Measurements from ENCODE around the gene GNG10. TPM values are rescaled to one million over a fixed set of nuclear protein-coding genes. Genes with fewer than 3 reads are reported as not detected.
A peak's percentile ranks its signal among the peaks of the same experiment; 100 is the strongest.

The GNG10 gene
- total and polyA plus RNA-seq, 9 of the 15 experiments (the other 6 are each of a cell fraction or from before 2014, with no cell fraction given), result 13.1 to 37.8 (median 28.4) TPM

GRCh38 chr9:111631214-111631971, 30.0 kb upstream of the GNG10 start, which contains the start of gene DNAJC25 (continued):
- TF ChIP-seq SMC3 (conservative IDR thresholded peaks at IDR 0.05; ENCODE audit: insufficient read depth, low read depth, low read length) (no peak), NCOA4 (IDR thresholded peaks at IDR 0.05; ENCODE audit: partially characterized antibody) (no peak), OTX1 (CRISPR knock-in tag; IDR thresholded peaks at IDR 0.05) (no peak), GABPB2 (CRISPR knock-in tag; conservative IDR thresholded peaks at IDR 0.05) (no peak), PHF20 (IDR thresholded peaks at IDR 0.05; ENCODE audit: partially characterized antibody) (peak; percentile 11), ZNF75A (CRISPR knock-in tag; IDR thresholded peaks at IDR 0.05) (no peak), ZNF140 (CRISPR knock-in tag; IDR thresholded peaks at IDR 0.05) (no peak), MEF2A (IDR thresholded peaks at IDR 0.05; ENCODE audit: control insufficient read depth, low read depth, low read length) (no peak), ZNF124 (CRISPR knock-in tag; IDR thresholded peaks at IDR 0.05) (no peak), STAG1 (CRISPR knock-in tag; IDR thresholded peaks at IDR 0.05; ENCODE audit: borderline replicate concordance) (0 out of 2 replicates have a peak, but pooled peaks have one; percentile 40), SIN3B (IDR thresholded peaks at IDR 0.05; ENCODE audit: low read depth) (peak; percentile 85), MTF1 (CRISPR knock-in tag; IDR thresholded peaks at IDR 0.05; ENCODE audit: borderline replicate concordance) (no peak), ZNF609 (CRISPR knock-in tag; IDR thresholded peaks at IDR 0.05; ENCODE audit: borderline replicate concordance) (no peak; the same call in 1 of the 2 replicates), PCBP1 (IDR thresholded peaks at IDR 0.05; ENCODE audit: low read depth, low read length, poor library complexity, severe bottlenecking) (no peak)
- TF ChIP-seq, protein P1, sequence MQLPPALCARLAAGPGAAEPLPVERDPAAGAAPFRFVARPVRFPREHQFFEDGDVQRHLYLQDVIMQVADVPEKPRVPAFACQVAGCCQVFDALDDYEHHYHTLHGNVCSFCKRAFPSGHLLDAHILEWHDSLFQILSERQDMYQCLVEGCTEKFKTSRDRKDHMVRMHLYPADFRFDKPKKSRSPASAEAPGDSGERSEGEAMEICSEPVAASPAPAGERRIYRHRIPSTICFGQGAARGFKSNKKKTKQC (CRISPR knock-in tag; IDR thresholded peaks at IDR 0.05), result peak; percentile 73
- TF ChIP-seq, protein P2, sequence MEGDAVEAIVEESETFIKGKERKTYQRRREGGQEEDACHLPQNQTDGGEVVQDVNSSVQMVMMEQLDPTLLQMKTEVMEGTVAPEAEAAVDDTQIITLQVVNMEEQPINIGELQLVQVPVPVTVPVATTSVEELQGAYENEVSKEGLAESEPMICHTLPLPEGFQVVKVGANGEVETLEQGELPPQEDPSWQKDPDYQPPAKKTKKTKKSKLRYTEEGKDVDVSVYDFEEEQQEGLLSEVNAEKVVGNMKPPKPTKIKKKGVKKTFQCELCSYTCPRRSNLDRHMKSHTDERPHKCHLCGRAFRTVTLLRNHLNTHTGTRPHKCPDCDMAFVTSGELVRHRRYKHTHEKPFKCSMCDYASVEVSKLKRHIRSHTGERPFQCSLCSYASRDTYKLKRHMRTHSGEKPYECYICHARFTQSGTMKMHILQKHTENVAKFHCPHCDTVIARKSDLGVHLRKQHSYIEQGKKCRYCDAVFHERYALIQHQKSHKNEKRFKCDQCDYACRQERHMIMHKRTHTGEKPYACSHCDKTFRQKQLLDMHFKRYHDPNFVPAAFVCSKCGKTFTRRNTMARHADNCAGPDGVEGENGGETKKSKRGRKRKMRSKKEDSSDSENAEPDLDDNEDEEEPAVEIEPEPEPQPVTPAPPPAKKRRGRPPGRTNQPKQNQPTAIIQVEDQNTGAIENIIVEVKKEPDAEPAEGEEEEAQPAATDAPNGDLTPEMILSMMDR (IDR thresholded peaks at IDR 0.05 in 2 of 3, conservative IDR thresholded peaks at IDR 0.05 in 1 of 3; ENCODE audit: insufficient read depth in 2 of 3, low read depth in 1 of 3, low read length in 3 of 3), result no peak

Measured in K562 (cell line).